Adrenal gland (tissue), 12 donors: ENCODE data around the gene ASB15. TPM values are rescaled to one million over a fixed set of nuclear protein-coding genes. Genes with fewer than 3 reads are reported as not detected.

Experiments
- DNase-seq, 7 donors: peaks; one replicate each; pipeline ENCODE4 v3.0.0-alpha.2; 2019 to 2020
- H3K27ac ChIP-seq, 5 donors: fragments of 200-600 bp; sonication (generic) in 4 of 5; 1 replicate in 3 of 5; 2 replicates in 2 of 5; pipeline versions ENCODE4 v1.5.1 to v1.8.0; 2016 to 2020; ENCODE audit warnings: mild to moderate bottlenecking in 1 of 5
- H3K27me3 ChIP-seq: fragments of 200-600 bp; 2 replicates; pipeline ENCODE4 v1.8.0; 2021
- H3K36me3 ChIP-seq, 2 donors: fragments of 200-600 bp; replicated peaks in 1 of 2; 1 replicate in 1 of 2; 2 replicates in 1 of 2; pipeline versions ENCODE4 v1.5.1 to v1.8.0; 2018 to 2022
- H3K4me1 ChIP-seq, 2 donors: fragments of 200-600 bp; replicated peaks in 1 of 2; 1 replicate in 1 of 2; 2 replicates in 1 of 2; pipeline versions ENCODE4 v1.5.1 to v1.8.0; 2018 to 2021
- H3K4me3 ChIP-seq, 4 donors: fragments of 200-600 bp; sonication (generic) in 3 of 4; one replicate each; pipeline ENCODE4 v1.5.1; 2016 to 2018
- H3K9me3 ChIP-seq, 3 donors: fragments of 200-600 bp; sonication (generic) in 1 of 3; replicated peaks in 1 of 3; 1 replicate in 2 of 3; 2 replicates in 1 of 3; pipeline versions ENCODE4 v1.5.1 to v1.8.0; 2016 to 2021
- CTCF ChIP-seq, 6 experiments: fragments of 450-650 bp in 4 of 6; fragments of 200-600 bp in 2 of 6; sonication (generic) in 1 of 6; IDR thresholded peaks; 1 replicate in 5 of 6; 2 replicates in 1 of 6; pipeline versions ENCODE4 v1.5.1 to v1.8.0; 2016 to 2021; ENCODE audit warnings: antibody characterized with exemption in 6 of 6, mild to moderate bottlenecking in 2 of 6, moderate library complexity in 1 of 6
- POLR2A ChIP-seq, 2 donors: fragments of 450-650 bp; IDR thresholded peaks; one replicate each; pipeline ENCODE4 v1.6.1; 2017; ENCODE audit warnings: antibody characterized with exemption in 2 of 2, mild to moderate bottlenecking in 2 of 2, moderate library complexity in 1 of 2
- WGBS, 4 donors: extraction: QIAGEN DNeasy Blood & Tissue Kit in 2 of 4; methylation state at CpG; one replicate each; pipeline versions ENCODE4 v1.1.5 to v1.1.7; 2013 to 2017; 5-methylcytosine and 5-hydroxymethylcytosine counted together
- intact Hi-C, 2 donors: fragments of 100-400 bp; cut with DNase I; formaldehyde crosslinking; loops; one replicate each; pipeline versions ENCODE4 v1.14.1 to v1.15.0; 2022 to 2023
- polyA plus RNA-seq, 3 donors: library from polyadenylated mRNA; stranded (reverse); fragments of 200-250 nt in 2 of 3; fragments of 350-450 nt in 1 of 3; fragmentation: Illumina TruSeq in 1 of 3; extraction: RNeasy Lipid Tissue Mini Kit (QIAGEN cat#74804) in 1 of 3; gene quantifications; one replicate each; pipeline ENCODE4 v1.2.3, GENCODE V29; 2013 to 2014
- total RNA-seq, 9 donors: library from RNA; depleted of rRNA in 4 of 9; stranded (reverse); fragments of >200 nt in 4 of 9; fragments of 120-200 nt in 1 of 9; fragmentation: NEBNext Ultra II Directional in 1 of 9; extraction: Animal tissue kit (Norgen Biotek cat#: 25700) in 1 of 9; gene quantifications; one replicate each; pipeline versions ENCODE4 v1.1.0 to v1.2.4, GENCODE V29; 2013 to 2023
- donor health status: healthy with polysubstance abuse.
- donor health status: Bipolar disorder and iron deficiency.
- donor health status: DM: yes; HTN: yes; CAD: no.
- donor health status: DM: no; HTN: no; CAD: no.
- donor health status: DM: no; HTN: no; CAD: no.
- donor health status: DM: yes; HTN: yes; CAD: no.

The ASB15 gene
- total and polyA plus RNA-seq, 12 donors, result not detected

GRCh38 chr7:123666492-123666891, 64.9 kb downstream of the ASB15 start:
- no peaks in the 10 kb centered on the region for H3K36me3 ChIP-seq
- H3K27me3 ChIP-seq, result no peaks in the 10 kb centered on the region
- H3K27ac ChIP-seq, result no peak overlapping the region
- intact Hi-C loops, result no loop called here
- H3K9me3 ChIP-seq, result no peaks in the 10 kb centered on the region
- 49 to 77% (median 64%) methylated on average over 1 of the region's 1 CpG; no CpG with 5 or more reads in 1 of the 4 donors for WGBS, 4 donors
- TF ChIP-seq POLR2A (IDR thresholded peaks at IDR 0.05) (no peak), CTCF (IDR thresholded peaks at IDR 0.05) (no peak)
- no peak overlapping the region for H3K4me3 ChIP-seq
- DNase-seq, result no peak
- H3K4me1 ChIP-seq, result no peaks in the 10 kb centered on the region

DNA sequence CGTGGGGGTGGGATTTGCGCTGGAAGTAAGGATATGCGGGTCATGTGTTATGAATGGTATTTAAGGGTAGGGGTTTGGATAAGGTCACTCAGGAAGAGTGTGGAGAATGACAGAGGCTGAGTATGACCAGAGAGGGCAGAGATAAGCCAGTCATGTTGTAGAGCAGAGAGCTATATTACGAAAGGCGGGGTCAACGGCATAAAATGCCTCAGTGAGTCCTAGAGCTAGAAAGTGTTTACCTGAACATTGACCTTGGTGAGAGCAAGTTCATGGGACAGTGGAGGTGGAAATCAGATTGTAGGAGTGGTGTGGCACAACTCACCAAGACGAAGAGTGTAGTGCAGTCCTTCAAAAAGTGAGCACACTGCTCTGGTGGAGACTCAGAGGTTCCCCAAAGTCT, 67.9 kb downstream of the ASB15 start:
- TF ChIP-seq POLR2A (IDR thresholded peaks at IDR 0.05) (no peak), CTCF (IDR thresholded peaks at IDR 0.05) (no peak)
- DNase-seq, result no peak
- H3K36me3 ChIP-seq, result no peaks in the 10 kb centered on the region
- WGBS, 4 donors, result 89 to 94% (median 93%) methylated on average over 7 of the region's 7 CpGs
- no peak overlapping the region for H3K4me3 ChIP-seq
- intact Hi-C loops, result no loop called here
- H3K4me1 ChIP-seq, result peaks cover 0 to 8% of the 10 kb centered on the region in 2 donors
- no peaks in the 10 kb centered on the region for H3K27me3 ChIP-seq
- H3K9me3 ChIP-seq, result no peaks in the 10 kb centered on the region
- no peak overlapping the region for H3K27ac ChIP-seq

DNA sequence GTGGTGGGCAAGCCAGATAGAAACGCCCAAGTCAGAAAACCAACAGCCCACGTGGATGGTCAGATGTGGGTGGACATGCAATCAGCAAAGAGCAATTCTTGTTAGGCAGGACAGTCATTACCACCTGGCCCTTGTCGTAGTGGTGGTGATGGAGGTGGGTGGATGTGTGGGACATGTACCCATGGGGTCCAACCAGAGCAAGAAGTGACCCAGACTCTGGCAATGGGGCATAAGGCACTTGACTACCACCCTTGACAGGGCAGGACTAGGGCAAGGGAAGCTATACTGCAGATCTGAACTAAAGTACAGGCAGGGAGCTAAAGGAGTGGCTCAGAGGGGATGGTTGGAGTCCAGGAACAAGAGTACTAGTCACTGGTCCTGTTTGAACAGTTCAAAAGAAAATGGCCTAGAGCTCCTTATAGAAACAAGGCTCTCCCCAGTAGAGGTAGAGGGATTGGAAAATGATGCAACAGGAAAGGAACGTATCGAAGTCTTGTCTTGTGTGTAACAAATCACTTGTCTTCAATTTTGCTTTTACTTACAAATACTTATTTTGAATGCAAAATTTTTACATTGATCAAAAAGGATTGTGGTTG, 71.6 kb downstream of the ASB15 start:
- no peak overlapping the region for H3K27ac ChIP-seq
- DNase-seq, result no peak
- TF ChIP-seq POLR2A (IDR thresholded peaks at IDR 0.05) (no peak), CTCF (IDR thresholded peaks at IDR 0.05) (no peak)
- WGBS, 4 donors, result 93 to 98% (median 94%) methylated on average over 5 of the region's 5 CpGs
- H3K36me3 ChIP-seq, result peaks cover 0 to under 1% of the 10 kb centered on the region in 2 donors
- peaks cover 0 to 16% of the 10 kb centered on the region in 2 donors for H3K4me1 ChIP-seq
- H3K9me3 ChIP-seq, result no peaks in the 10 kb centered on the region
- no peaks in the 10 kb centered on the region for H3K27me3 ChIP-seq
- intact Hi-C loops, result loop anchor here in 1 of 2 donors (10.0 kb wide), 1 partner anchor 192 kb away; no protein-coding TSS in a partner anchor
- no peak overlapping the region for H3K4me3 ChIP-seq

DNA sequence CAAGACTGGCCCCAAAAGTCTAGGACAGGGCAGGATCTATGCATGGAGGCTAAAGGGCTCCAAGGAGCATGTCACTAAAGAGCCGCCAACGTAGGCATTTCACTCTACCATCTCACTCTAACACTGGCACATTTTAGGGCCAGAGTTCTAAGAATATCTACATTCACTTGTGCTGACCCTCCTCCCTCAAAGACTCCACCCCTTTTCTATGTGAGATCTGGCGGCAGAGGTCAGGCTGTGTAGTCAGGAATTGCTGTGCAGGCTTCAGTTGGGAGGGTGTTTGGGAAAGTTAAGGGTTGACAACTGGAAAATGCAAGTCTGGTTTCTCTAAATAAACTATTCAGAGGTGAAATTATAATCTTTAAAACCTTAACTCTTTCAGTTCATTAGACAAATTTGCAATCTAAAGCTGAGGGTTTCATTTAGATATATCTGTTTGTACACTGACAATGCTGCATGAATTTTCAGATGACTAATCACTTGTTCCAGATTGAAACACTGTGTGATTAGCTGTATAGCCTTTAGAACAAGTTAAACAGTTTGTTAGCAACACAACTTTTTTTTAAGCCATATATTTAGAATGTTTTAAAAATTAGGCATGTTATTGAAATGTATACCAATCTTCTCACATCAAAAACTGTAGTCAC, 72.3 kb downstream of the ASB15 start:
- no peak overlapping the region for H3K27ac ChIP-seq
- no peak for TF ChIP-seq POLR2A (IDR thresholded peaks at IDR 0.05)
- no peak for TF ChIP-seq CTCF (IDR thresholded peaks at IDR 0.05)

More for the DNA sequence above, 72.3 kb downstream of the ASB15 start:
- intact Hi-C loops, result loop anchor here in 1 of 2 donors (10.0 kb wide), 1 partner anchor 191 kb away; no protein-coding TSS in a partner anchor
- Histone ChIP-seq H3K4me3 (no peak overlapping the region), H3K4me1 (peaks cover 0 to 16% of the 10 kb centered on the region in 2 donors), H3K27me3 (no peaks in the 10 kb centered on the region), H3K36me3 (peaks cover 0 to 3% of the 10 kb centered on the region in 2 donors), H3K9me3 (no peaks in the 10 kb centered on the region)
- no peak for DNase-seq
- 72 to 90% (median 87%) methylated on average over 3 of the region's 3 CpGs for WGBS, 4 donors
